HCT116 (cell line): ENCODE data around the gene DDR2. TPM values are rescaled to one million over a fixed set of nuclear protein-coding genes. Genes with fewer than 3 reads are reported as not detected.

Experiments used
- ATAC-seq: fragments of 200-7000 bp; cut with Tn5 transposase; 2 replicates; pipeline ENCODE4 v1.9.1; 2020; ENCODE audit warnings: mild to moderate bottlenecking, moderate library complexity
- BruUV-seq: library from RNA; stranded (reverse); fragments of 400-500 nt; replicated peaks from 2 replicates; lab custom pipeline; 2021; lab: Mats Ljungman, UMichigan
- CTCF ChIA-PET: fragments of 300-600 bp; sonication (Branson Sonifier 250); formaldehyde crosslinking; loops from one replicate; lab custom pipeline; 2021; ENCODE audit warnings: antibody characterized with exemption; lab: Charles Lee
- POLR2A ChIA-PET: fragments of 300-600, 350-600 bp; sonication (Branson Sonifier 250); formaldehyde crosslinking; loops from one replicate; lab custom pipeline; 2021; ENCODE audit warnings: antibody characterized with exemption; lab: Charles Lee
- RAD21 ChIA-PET, 2 experiments: fragments of 300-600 bp; sonication (Branson Sonifier 250); formaldehyde crosslinking; loops; one replicate each; lab custom pipeline; 2023; ENCODE audit warnings: low total read pairs in 2 of 2; ENCODE audit not compliant: uncharacterized antibody in 2 of 2, unreplicated experiment in 2 of 2, low non-redundant PET in 1 of 2; lab: Charles Lee
- DNase-seq: peaks from one replicate; pipeline ENCODE4 v3.0.0-alpha.2; 2010; ENCODE audit warnings: low read depth, low spot score
- H2AFZ ChIP-seq: fragments of 200-600 bp; shearing (Covaris generic), sonication (generic); 2 replicates; pipeline ENCODE4 v1.6.1; 2017; ENCODE audit warnings: low read depth, mixed run types, mixed read lengths, antibody characterized with exemption, low read length; ENCODE audit not compliant: poor library complexity, severe bottlenecking
- H3K27ac ChIP-seq: 2 replicates; pipeline ENCODE4 v1.5.1; 2012; ENCODE audit warnings: low read depth, low read length
- H3K27me3 ChIP-seq: fragments of 200-600 bp; sonication (generic); 2 replicates; pipeline ENCODE4 v1.6.1; 2016; ENCODE audit warnings: mixed run types, low read length, mixed read lengths; ENCODE audit not compliant: insufficient read depth
- H3K36me3 ChIP-seq, 2 experiments: fragments of 200-500 bp in 1 of 2; fragments of 200-600 bp in 1 of 2; sonication (Bioruptor generic) in 1 of 2; sonication (generic) in 1 of 2; 2 replicates each; pipeline versions ENCODE4 v1.5.1 to v1.6.1; 2014 to 2016; ENCODE audit warnings: low read length in 2 of 2, inconsistent platforms in 1 of 2, mixed read lengths in 1 of 2, mixed run types in 1 of 2; ENCODE audit not compliant: insufficient read depth in 2 of 2, control insufficient read depth in 1 of 2
- H3K4me1 ChIP-seq, 2 experiments: fragments of 200-600 bp in 1 of 2; sonication (generic) in 1 of 2; 2 replicates each; pipeline versions ENCODE4 v1.5.1 to v1.6.1; 2012 to 2017; ENCODE audit warnings: low read length in 2 of 2, inconsistent platforms in 1 of 2, mild to moderate bottlenecking in 1 of 2, mixed read lengths in 1 of 2, mixed run types in 1 of 2, moderate library complexity in 1 of 2; ENCODE audit not compliant: insufficient read depth in 2 of 2, control insufficient read depth in 1 of 2
- H3K4me2 ChIP-seq: fragments of 200-600 bp; sonication (generic); 2 replicates; pipeline ENCODE4 v1.6.1; 2017; ENCODE audit warnings: mixed run types, low read length, mixed read lengths
- H3K4me3 ChIP-seq, 2 experiments: fragments of 200-600 bp in 1 of 2; sonication (generic) in 1 of 2; replicated peaks in 1 of 2; 2 replicates each; pipeline ENCODE4 v1.5.1; 2011 to 2016; ENCODE audit warnings: low read length in 2 of 2, control low read depth in 1 of 2, low read depth in 1 of 2, mild to moderate bottlenecking in 1 of 2, mixed read lengths in 1 of 2, mixed run types in 1 of 2
- H3K79me2 ChIP-seq: fragments of 200-600 bp; sonication (generic); 2 replicates; pipeline ENCODE4 v1.6.1; 2017; ENCODE audit warnings: mild to moderate bottlenecking, mixed run types, low read length, moderate library complexity, mixed read lengths; ENCODE audit not compliant: insufficient read depth
- H3K9ac ChIP-seq: fragments of 200-600 bp; sonication (generic); 2 replicates; pipeline ENCODE4 v1.6.1; 2016; ENCODE audit warnings: low read length, mixed read lengths
- H3K9me2 ChIP-seq: fragments of 200-600 bp; sonication (generic), shearing (Covaris generic); 2 replicates; pipeline ENCODE4 v1.6.1; 2017; ENCODE audit warnings: mixed run types, mild to moderate bottlenecking, moderate library complexity; ENCODE audit not compliant: insufficient read depth
- H3K9me3 ChIP-seq, 2 experiments: fragments of 200-500 bp in 1 of 2; fragments of 200-600 bp in 1 of 2; sonication (Bioruptor generic) in 1 of 2; sonication (generic) in 1 of 2; 2 replicates each; pipeline ENCODE4 v1.6.1; 2014 to 2017; ENCODE audit warnings: low read length in 2 of 2, mixed read lengths in 2 of 2, inconsistent platforms in 1 of 2, low read depth in 1 of 2, mild to moderate bottlenecking in 1 of 2, mixed run types in 1 of 2, moderate library complexity in 1 of 2; ENCODE audit not compliant: control insufficient read depth in 1 of 2, insufficient read depth in 1 of 2
- H4K20me1 ChIP-seq: fragments of 200-600 bp; sonication (generic), shearing (Covaris generic); 2 replicates; pipeline ENCODE4 v1.6.1; 2017; ENCODE audit warnings: mixed run types, mild to moderate bottlenecking, moderate library complexity; ENCODE audit not compliant: insufficient read depth
- CBX3 ChIP-seq: IDR thresholded peaks from 2 replicates; pipeline ENCODE4 v1.6.1; 2012; ENCODE audit warnings: low read depth
- ELF1 ChIP-seq: IDR thresholded peaks from 2 replicates; pipeline ENCODE4 v1.6.1; 2012; ENCODE audit warnings: low read depth, borderline replicate concordance
- JUND ChIP-seq: IDR thresholded peaks from 2 replicates; pipeline ENCODE4 v1.6.1; 2012
- RAD21 ChIP-seq: IDR thresholded peaks from 2 replicates; pipeline ENCODE4 v1.6.1; 2012; ENCODE audit warnings: low read depth, mild to moderate bottlenecking
- SIN3A ChIP-seq: IDR thresholded peaks from 2 replicates; pipeline ENCODE4 v1.6.1; 2012; ENCODE audit warnings: low read depth
- SRF ChIP-seq: IDR thresholded peaks from 2 replicates; pipeline ENCODE4 v1.6.1; 2012; ENCODE audit warnings: low read depth
- TCF7L2 ChIP-seq: IDR thresholded peaks from 2 replicates; pipeline ENCODE4 v1.7.0; 2011; ENCODE audit warnings: borderline replicate concordance, inconsistent platforms; ENCODE audit not compliant: insufficient read depth, insufficient read length; ENCODE audit errors: extremely low read depth
- intact Hi-C: fragments of 100-400 bp; cut with micrococcal nuclease; formaldehyde crosslinking; loops from 2 replicates; pipeline ENCODE4 v1.10.0; 2022
- total RNA-seq: library from RNA; stranded (reverse); gene quantifications from one replicate; pipeline ENCODE4 v1.2.1, GENCODE V29; 2021; ENCODE audit not compliant: unreplicated experiment
- TF ChIP-seq, protein P1 (sequence below): IDR thresholded peaks from 2 replicates; pipeline ENCODE4 v1.6.1; 2011; ENCODE audit warnings: mild to moderate bottlenecking, low read length, moderate library complexity; ENCODE audit not compliant: insufficient replicate concordance; ENCODE audit errors: extremely low read depth
- TF ChIP-seq, protein P2 (sequence below): IDR thresholded peaks from 2 replicates; pipeline ENCODE4 v1.6.1; 2012; ENCODE audit warnings: low read depth

DDR2 gene
- total RNA-seq, 1 experiment from 2014 or later = 0.84 TPM

DNA sequence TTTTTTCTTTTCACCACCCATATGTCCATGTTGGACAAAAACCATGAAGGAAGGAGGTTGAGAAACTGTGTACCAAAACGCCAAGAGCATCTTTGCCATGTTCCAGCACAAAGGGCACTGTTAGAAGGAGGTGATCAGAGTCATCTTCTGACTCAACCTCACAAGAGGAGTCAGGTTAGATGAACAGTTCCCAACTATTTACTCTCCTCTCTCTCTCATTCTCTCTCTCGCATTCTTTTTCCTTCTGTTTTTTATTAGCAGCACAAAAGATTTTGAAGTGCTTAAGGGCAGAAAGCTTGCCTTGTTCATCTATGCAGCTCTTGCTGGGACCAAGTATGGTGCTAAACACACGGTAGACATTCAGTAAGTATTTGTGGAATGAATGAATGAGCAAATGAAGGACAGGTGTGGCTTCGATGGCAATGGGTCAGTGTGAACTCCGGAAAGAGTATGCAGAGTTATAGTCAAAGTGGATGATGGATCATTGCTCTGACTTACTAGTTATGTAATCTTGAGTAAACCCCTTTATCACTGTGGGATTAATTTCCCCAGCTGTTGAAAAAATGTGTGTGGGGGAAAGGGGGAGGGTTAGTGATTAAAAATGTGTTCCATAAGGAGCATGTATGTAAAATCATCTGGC, 33.9 kb downstream of the DDR2 start:
- Histone ChIP-seq H3K4me2 (no peak overlapping the region), H3K9me3 (no peaks in the 10 kb centered on the region), H3K9ac (no peak overlapping the region), H3K27me3 (no peaks in the 10 kb centered on the region), H4K20me1 (no peaks in the 10 kb centered on the region), H3K79me2 (no peaks in the 10 kb centered on the region), H3K36me3 (no peaks in the 10 kb centered on the region), H3K27ac (no peak overlapping the region), H2AFZ (no peak overlapping the region), H3K9me2 (no peaks in the 10 kb centered on the region), H3K4me3 (no peak overlapping the region), H3K4me1 (peaks cover 2 to 11% of the 10 kb centered on the region in 2 experiments; a peak in 1 of 4 replicates)
- intact Hi-C loops = no loop called here
- DNase-seq (no peak), ATAC-seq (no peak)
- TF ChIP-seq RAD21 (no peak), SRF (no peak), ELF1 (no peak), TCF7L2 (no peak), JUND (no peak), CBX3 (no peak), SIN3A (no peak)
- TF ChIP-seq, protein P1, sequence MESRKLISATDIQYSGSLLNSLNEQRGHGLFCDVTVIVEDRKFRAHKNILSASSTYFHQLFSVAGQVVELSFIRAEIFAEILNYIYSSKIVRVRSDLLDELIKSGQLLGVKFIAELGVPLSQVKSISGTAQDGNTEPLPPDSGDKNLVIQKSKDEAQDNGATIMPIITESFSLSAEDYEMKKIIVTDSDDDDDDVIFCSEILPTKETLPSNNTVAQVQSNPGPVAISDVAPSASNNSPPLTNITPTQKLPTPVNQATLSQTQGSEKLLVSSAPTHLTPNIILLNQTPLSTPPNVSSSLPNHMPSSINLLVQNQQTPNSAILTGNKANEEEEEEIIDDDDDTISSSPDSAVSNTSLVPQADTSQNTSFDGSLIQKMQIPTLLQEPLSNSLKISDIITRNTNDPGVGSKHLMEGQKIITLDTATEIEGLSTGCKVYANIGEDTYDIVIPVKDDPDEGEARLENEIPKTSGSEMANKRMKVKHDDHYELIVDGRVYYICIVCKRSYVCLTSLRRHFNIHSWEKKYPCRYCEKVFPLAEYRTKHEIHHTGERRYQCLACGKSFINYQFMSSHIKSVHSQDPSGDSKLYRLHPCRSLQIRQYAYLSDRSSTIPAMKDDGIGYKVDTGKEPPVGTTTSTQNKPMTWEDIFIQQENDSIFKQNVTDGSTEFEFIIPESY = no peak
- TF ChIP-seq, protein P2, sequence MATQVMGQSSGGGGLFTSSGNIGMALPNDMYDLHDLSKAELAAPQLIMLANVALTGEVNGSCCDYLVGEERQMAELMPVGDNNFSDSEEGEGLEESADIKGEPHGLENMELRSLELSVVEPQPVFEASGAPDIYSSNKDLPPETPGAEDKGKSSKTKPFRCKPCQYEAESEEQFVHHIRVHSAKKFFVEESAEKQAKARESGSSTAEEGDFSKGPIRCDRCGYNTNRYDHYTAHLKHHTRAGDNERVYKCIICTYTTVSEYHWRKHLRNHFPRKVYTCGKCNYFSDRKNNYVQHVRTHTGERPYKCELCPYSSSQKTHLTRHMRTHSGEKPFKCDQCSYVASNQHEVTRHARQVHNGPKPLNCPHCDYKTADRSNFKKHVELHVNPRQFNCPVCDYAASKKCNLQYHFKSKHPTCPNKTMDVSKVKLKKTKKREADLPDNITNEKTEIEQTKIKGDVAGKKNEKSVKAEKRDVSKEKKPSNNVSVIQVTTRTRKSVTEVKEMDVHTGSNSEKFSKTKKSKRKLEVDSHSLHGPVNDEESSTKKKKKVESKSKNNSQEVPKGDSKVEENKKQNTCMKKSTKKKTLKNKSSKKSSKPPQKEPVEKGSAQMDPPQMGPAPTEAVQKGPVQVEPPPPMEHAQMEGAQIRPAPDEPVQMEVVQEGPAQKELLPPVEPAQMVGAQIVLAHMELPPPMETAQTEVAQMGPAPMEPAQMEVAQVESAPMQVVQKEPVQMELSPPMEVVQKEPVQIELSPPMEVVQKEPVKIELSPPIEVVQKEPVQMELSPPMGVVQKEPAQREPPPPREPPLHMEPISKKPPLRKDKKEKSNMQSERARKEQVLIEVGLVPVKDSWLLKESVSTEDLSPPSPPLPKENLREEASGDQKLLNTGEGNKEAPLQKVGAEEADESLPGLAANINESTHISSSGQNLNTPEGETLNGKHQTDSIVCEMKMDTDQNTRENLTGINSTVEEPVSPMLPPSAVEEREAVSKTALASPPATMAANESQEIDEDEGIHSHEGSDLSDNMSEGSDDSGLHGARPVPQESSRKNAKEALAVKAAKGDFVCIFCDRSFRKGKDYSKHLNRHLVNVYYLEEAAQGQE = no peak
- ChIA-PET POLR2A (no interaction called here), CTCF (no interaction called here), RAD21 (no interaction called here)
- no TSS peak for BruUV-seq
